ENCODE results near the gene TSGA10IP. TPM values are rescaled to one million over a fixed set of nuclear protein-coding genes. Genes with fewer than 3 reads are reported as not detected.

The TSGA10IP gene
- total and polyA plus RNA-seq, 12 donors: 0.01 TPM; not detected in 11

- no peak for ATAC-seq
- no peak for TF ChIP-seq CTCF (IDR thresholded peaks at IDR 0.05)
- intact Hi-C loops (cut with DNase I): no loop called here
Measured at GRCh38 chr11:65958774-65959420, 13.6 kb downstream of the TSGA10IP start.

GRCh38 chr11:65960824-65961266, 15.6 kb downstream of the TSGA10IP start:
- peak overlapping the region; percentile 80 to 100 (median 92) for H3K4me3 ChIP-seq
- peak overlapping the region; percentile 74 to 98 (median 92) for H3K27ac ChIP-seq
- H3K9me3 ChIP-seq: no peaks in the 10 kb centered on the region
- intact Hi-C loops (cut with DNase I): loop anchor here in 7 of 10 donors (1.0 to 5.0 kb wide), 7 partner anchors 36 to 74 kb away; partner anchors contain the start of genes FIBP (in 6 of the 7), C11orf68 (in 5 of the 7), DRAP1 (in 5 of the 7) and BANF1 (in 3 of the 7)
- H3K27me3 ChIP-seq: peaks cover 0 to 1% (median 0%) of the 10 kb centered on the region in 7 donors
- 56% methylated on average over 16 of the region's 16 CpGs for WGBS, 2 donors
- DNase-seq (no peak), ATAC-seq (peak in 4 of 8 donors; percentile 1 to 26 (median 6))
- peaks cover 6 to 34% (median 27%) of the 10 kb centered on the region in 9 donors for H3K4me1 ChIP-seq
- TF ChIP-seq CTCF (IDR thresholded peaks at IDR 0.05): no peak
- H3K36me3 ChIP-seq: peaks cover 0 to 27% (median 18%) of the 10 kb centered on the region in 9 donors

More at GRCh38 chr11:65958774-65959420, 13.6 kb downstream of the TSGA10IP start:
- Histone ChIP-seq H3K27me3 (peaks cover 0 to 12% (median 5%) of the 10 kb centered on the region in 7 donors), H3K4me3 (no peak overlapping the region), H3K9me3 (no peaks in the 10 kb centered on the region), H3K4me1 (peaks cover 6 to 30% (median 23%) of the 10 kb centered on the region in 9 donors), H3K36me3 (peaks cover 0 to 7% (median 0%) of the 10 kb centered on the region in 9 donors), H3K27ac (no peak overlapping the region)
- 69 to 71% methylated on average over 17 of the region's 17 CpGs for WGBS, 2 donors
- DNase-seq: no peak

- peak within 1 kb of the TSS; percentile 74 to 98 (median 92) for H3K27ac ChIP-seq
- no peaks in the 10 kb centered on the region for H3K27me3 ChIP-seq
- H3K4me1 ChIP-seq: peaks cover 6 to 34% (median 27%) of the 10 kb centered on the region in 9 donors
- intact Hi-C loops (cut with DNase I): loop anchor here in 7 of 10 donors (1.0 to 5.0 kb wide), 7 partner anchors 36 to 74 kb away; partner anchors contain the start of genes FIBP (in 6 of the 7), C11orf68 (in 5 of the 7), DRAP1 (in 5 of the 7) and BANF1 (in 3 of the 7)
- H3K9me3 ChIP-seq: no peaks in the 10 kb centered on the region
- DNase-seq (peak; percentile 97 to 99), ATAC-seq (peak; percentile 97 to 99 (median 99))
- peak within 1 kb of the TSS; percentile 80 to 100 (median 92) for H3K4me3 ChIP-seq
- WGBS, 2 donors: 0% methylated on average over 76 to 97 of the region's 97 CpGs
- peak in 1 of 9 donors; percentile 10 for TF ChIP-seq CTCF (IDR thresholded peaks at IDR 0.05)
- peaks cover 4 to 33% (median 24%) of the 10 kb centered on the region in 9 donors for H3K36me3 ChIP-seq
Measured at GRCh38 chr11:65961267-65962140, 16.2 kb downstream of the TSGA10IP start, which contains the start of gene SART1. Gene SART1, plus strand, starts transcription at chr11:65961734. Its CDS starts 47 bp downstream, at chr11:65961781.
